ENCODE results near the gene DUSP19.

GRCh38 chr2:183078464-183079138 lies at the start of gene DUSP19:
- TF ChIP-seq POLR2AphosphoS5 (IDR thresholded peaks at IDR 0.05; ENCODE audit: insufficient read depth in 1 of 2, low read depth in 1 of 2) = peak in 1 of 2 donors; percentile 86
- no peak for TF ChIP-seq CTCF (IDR thresholded peaks at IDR 0.05)
- peak in 1 of 2 donors; percentile 48 for TF ChIP-seq POLR2A (IDR thresholded peaks at IDR 0.05)
